Measurements from ENCODE around the gene NDUFB3.
A peak's percentile ranks its signal among the peaks of the same experiment; 100 is the strongest.
"Not testable (repeated sequence)": the region's sequence is repeated elsewhere in the genome, so short reads cannot be mapped to it uniquely, and the experiment has no call there.

The NDUFB3 gene

DNA sequence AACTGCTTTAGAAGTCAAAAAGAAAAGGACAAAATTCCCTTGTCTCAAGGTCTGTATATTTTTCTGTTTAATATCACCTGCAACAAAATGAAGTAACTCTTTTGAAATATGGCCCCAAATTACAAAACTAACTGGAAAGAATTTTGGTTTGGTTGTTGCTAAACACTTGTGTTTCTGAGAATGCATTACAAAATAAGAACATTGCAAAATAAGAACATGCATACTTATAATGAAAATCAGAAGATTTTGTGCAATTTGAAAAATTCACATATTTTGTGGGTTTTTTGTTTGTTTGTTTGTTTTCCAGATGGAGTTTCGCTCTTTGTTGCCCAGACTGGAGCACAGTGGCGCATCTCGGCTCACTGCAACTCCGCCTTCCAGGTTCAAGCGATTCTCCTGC, 21.8 kb downstream of the NDUFB3 start:
- no peak for DNase-seq

DNA sequence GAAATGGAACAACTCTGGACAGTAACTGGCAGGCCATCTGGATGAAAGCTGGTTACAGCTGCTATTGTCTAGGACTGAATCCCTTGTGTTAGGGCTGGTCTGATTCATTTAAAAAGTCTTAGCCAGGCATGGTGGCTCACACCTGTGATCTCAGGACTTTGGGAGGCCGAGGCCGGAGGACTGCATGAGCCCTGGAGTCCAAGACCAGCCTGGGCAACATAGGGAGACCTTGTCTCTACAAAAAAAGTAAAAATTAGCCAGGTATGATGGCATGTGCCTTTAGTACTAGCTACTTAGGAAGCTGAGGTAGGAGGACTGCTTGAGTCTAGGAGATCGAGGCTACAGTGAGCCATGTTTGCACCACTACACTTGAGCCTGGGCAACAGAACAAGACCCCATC, 28.7 kb downstream of the NDUFB3 start:
- DNase-seq, result no peak

DNA sequence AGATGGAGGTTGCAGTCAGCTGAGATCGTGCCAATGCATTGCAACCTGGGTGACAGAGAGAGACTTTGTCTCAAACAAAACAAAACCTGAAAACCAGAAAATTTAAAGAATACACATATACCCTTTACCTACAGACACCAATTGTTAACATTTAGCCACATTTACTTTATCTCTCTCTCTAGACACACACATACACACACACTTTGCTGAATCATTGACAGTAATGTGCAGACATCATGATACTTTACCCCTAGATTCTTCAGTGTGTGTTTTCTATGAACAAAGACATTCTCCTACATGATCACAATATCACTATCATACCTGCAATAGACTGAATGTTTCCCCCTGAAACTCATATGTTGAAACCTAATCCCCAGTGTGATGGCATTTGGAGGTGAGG, 34.0 kb downstream of the NDUFB3 start:
- no peak for DNase-seq

DNA sequence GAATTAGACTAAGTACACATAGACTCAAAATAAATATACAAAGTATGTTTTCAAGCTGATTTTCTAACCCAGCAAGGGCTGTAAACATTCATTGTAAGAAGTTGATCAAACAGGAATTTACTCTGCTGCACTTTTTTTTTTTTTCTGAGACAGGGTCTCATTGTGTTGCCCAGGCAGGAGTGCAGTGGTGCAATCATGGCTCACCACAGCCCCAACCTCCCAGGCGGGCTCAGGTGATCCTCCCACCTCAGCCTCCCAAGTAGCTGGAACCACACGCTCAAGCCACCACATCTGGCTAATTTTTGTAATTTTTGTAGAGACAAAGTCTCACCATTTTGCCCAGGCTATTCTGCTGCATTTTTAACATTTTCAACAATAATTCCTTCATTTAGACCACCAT, 35.8 kb downstream of the NDUFB3 start:
- DNase-seq, result no peak

DNA sequence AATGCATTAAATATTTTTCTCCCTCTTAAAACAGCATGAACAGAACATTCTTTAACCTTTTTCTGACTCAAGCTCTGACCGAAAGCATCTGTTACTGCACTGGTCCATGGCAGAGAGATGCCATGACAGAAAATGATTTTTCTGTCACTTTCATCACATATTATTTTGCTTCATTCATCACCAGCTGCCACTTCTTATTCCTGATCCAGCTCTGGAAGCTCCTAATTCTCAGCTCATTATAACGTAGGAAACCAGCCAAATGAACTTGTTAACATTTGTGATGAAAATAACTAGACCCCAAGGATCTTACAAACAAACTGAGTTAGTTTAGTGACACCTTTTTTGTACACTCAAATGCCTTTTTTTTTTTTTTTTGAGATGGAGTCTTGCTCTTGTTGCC, 36.5 kb downstream of the NDUFB3 start:
- DNase-seq, result no peak

DNA sequence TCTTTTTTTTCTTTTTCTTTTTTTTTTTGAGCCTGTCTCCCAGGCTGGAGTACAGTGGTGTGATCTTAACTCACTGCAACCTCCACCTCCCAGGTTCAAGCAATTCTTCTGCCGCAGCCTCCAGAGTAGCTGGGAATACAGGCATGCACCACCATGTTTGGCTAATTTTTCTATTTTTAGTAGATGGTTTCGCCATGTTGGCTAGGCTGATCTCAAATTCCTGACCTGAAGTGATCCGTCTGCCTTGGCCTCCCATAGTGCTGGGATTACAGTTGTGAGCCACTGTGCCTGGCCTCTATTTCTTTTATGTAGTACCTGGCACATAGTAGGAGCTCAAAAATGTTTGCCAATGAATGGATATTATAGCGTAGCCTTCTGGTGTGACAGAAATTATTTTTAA, 37.4 kb downstream of the NDUFB3 start:
- no peak for DNase-seq

DNA sequence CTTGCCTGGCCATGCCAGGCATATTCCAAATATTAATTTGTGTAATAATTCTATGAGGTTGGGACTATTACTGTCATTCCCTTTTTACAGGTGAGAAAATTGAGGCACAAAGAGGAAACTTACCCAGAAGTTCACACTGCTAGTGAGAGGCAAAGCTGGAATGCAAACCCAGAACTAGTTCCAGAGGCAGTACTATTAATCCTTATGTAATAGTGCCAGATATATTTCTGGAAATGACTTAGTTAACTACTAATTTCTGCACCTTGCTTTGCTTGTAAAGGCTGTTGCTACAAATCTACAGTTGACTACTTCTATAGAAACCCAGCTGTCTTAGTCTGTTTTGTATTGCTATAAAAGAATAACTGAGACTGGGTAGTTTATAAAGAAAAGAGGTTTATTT, 38.8 kb downstream of the NDUFB3 start:
- DNase-seq, result no peak

DNA sequence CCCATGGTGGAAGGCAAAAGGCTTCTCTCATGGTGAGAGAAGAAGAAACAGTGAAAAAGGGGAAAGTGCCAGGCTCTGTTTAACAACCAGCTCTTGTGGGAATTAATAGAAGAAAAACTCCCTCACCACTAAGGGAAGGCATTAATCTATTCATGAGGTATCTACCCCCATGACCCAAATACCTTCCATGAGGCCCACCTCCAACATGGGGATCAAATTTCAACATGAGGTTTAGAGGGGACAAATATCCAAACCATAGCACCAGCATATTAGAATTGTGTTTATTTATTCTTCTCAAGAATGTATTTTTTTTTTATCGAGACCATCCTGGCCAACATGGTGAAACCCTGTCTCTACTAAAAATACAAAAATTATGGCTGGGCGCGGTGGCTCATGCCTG, 39.3 kb downstream of the NDUFB3 start:
- DNase-seq, result no peak

DNA sequence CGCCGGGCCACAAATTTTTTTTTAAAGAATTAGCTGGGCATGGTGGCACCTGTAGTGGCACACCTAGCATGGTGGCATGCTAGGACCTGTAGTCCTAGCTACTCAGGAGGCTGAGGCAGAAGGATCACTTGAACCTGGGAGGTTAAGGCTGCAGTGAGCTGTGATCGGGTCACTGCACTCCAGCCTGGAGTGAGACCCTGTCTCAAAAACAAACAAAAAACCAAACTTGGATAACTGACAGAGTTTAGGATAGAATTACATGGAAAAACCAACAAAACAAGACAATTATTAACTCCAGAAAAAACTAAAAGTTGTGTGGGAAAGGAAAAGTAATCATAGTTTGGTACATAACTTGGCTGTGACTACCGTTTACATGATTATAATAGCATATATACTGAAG, 42.5 kb downstream of the NDUFB3 start:
- DNase-seq, result no peak

DNA sequence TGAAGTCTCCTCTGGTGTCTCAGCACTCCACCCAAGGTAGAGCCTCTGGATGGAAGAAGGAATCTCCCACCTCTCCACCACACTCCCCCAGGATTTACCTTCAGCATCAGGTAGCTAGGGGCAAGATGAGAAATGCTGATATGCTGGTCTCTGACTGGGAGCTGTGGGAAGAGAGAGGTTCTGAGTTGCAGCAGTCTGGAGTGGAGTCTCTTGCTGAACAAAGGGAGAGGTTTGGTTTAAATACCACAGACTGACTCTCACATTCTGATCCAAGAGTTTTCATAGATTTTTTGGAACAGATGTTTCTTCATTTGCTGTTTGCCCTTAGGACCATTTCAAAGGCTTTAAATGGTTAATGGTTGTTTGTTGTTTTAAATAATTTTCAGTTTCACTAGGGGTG, 43.0 kb downstream of the NDUFB3 start:
- DNase-seq, result no peak

DNA sequence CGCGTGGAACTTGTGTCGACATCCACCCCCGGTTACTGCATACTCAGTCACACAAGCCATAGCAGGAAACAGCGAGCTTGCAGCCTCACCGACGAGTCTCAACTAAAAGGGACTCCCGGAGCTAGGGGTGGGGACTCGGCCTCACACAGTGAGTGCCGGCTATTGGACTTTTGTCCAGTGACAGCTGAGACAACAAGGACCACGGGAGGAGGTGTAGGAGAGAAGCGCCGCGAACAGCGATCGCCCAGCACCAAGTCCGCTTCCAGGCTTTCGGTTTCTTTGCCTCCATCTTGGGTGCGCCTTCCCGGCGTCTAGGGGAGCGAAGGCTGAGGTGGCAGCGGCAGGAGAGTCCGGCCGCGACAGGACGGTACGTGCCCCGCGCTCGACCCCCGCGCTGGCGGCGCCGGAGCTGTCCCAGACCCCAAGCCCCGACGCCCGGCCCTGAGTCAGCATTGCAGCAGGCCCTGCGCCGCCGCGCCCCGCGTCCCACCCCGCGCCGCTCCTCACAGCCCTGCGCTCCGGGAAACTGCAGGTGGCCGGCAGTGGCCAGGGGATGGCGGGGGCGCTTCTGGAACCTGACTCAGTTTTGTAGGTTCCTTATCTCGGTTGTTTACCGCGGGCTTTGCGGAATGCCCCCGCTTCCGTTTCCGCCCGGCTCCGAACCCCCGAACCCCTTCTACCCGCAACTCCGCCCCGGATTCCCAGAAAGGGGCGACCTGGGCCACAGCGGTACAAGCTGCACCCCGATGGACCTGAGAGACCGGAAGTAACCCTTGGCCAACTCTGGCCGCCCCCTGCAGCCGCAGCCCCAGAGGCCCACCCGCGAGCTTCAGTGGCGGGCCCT, 44.5 kb downstream of the NDUFB3 start, which contains the start of gene CFLAR:
Gene CFLAR (plus strand): TSS at position 50 of the 844 bp plus-strand sequence. CDS start 13,702 bp downstream, outside the sequence.
- peak; percentile 87 for DNase-seq

DNA sequence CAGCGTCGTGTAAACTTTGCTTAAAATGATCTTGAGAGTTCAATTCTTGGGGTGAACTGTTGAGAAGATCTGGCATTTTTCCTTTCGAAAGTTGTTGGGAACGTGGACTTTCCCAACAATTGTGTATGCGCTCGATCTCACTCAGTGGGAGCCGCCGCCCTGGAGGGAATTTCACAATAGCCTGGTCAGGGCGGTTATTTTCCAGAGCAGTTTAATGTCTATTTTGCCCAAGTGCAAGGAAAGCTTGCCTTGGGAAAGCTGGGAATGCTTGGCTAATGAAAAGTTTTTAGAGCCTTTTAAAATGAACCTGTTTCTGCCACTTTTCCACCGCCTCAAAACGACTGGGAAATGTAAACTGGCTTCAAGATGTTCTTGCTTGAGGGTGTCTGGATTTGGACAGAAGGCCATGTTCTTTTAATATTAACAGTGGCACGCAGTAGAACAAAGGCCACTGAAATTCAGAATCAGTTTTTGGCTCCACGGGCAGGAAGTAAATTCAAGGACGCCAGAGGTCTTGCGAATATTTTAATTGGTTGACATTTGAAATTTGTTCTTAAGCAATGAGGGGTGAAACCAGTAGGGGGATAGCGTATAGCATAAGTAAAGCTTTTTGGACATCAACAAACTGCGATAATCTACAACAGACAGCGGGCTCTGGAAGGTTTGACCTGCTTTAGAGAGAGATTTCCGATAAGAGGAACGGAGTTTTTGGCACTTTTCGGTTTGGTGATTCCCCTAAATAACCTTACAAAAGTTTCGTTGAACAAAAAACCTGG, 45.3 kb downstream of the NDUFB3 start:
- DNase-seq, result peak; percentile 41

DNA sequence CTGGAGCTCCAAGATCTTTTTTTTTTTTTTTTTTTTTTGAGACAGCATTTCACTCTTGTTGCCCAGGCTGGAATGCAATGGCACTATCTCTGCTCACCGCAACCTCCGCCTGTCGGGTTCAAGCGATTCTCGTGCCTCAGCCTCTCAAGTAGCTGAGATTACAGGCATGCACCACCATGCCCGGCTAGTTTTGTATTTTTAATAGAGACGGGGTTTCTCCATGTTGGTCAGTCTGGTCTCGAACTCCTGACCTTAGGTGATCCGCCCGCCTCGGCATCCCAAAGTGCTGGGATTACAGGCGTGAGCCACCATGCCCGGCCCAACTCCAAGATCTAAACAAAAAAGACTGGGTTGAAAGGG, 45.9 kb downstream of the NDUFB3 start:
- not testable (repeated sequence) for DNase-seq

DNA sequence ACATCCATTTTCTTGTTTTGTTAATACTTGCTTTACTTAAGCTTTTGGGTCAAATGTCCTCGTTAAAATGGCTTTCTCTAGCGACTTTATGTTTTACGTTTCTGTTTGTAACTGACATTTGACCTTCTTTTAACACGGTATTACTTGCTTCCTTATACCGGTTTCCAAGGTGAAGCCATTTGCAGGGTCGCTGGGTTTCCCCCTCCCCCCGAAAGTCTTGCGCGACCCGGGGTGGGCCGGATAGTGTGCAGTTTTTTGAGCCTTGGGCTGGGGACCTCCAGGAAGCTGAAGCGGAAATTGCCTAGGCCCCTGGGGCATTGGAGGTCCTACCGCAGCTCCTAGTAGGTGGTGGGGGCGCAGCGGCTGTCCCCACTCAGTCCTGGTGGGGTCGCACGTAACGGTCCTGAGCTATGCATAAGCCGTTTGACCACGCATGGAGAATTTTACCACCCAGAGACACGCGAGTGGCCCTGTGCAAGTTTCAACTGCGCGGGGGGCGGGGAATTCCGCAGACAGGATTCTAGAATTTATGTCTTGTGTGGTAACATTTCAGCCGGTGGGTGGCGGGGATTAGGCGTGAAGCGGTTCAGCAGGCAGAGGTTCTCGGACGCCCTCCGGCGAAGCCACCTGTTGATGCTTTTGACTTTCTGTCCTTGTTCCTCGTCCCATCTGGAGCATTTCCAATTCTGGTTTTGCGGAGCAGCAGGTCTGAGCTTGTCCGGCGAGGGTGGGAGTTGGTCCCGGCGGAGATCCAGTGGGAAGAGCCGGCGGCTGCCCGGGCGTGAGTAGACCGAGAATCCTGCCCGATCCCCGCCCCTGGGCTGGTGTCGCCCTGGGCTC, 46.5 kb downstream of the NDUFB3 start:
- peak; percentile 78 for DNase-seq

DNA sequence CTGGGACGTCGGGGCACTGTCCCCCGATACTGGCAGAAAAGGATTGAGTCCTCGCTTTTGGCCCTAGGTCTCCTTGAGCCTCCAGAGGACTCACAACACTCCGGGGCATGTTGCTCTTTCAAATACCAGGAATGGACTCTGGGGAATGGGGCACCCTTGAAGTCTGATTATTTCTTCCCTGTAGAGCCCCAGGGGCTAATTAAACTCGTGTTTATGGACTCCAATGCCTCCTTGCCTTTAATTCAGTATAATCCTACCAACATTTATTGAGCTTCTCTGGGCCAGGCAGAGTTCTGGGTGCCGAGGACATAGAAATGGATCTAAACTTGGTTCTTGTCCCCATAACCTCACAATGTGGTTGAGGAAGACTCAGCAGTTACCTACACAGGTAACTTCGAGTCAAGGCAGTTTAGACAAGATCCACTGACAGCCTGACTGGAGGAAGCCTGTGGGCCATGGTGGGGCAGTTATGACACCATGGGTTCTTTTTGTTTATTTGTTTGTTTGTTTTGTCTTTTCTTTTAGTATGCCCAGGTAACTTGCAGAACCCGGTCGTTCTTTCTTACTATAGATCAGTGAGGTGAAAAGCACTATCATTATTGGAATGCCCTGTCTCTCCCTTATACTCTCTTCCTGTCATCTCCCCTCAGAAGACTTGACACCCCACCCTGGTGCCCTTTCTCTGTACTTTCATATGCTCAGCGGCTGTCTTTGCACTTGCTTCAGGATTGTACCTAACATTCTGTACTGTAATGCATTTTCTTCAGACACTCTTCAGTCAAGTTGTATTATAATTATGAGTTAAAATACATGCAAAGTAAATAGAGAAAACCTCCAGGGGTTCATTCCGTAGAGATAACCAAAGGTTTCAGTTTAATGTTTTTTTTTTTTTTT, 47.4 kb downstream of the NDUFB3 start:
- peak; percentile 29 for DNase-seq

DNA sequence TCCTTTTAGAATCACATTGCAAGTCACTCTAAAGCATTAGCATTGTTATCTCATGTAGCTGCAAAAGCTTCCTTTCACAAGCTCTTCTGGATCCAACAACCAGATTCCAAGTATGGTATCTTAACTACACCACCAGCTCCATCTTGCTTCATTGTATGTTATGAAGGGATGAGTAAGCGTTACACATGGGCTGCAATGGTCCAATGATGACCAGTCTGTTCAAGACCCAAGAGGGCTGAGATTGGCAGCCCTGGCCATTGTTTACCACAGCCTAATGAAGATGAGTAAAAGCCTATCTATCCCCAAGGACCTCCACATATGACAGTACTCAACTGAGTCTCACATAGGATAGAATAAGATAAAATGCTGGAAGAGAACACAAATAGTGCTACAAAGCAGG, 50.5 kb downstream of the NDUFB3 start:
- no peak for DNase-seq

DNA sequence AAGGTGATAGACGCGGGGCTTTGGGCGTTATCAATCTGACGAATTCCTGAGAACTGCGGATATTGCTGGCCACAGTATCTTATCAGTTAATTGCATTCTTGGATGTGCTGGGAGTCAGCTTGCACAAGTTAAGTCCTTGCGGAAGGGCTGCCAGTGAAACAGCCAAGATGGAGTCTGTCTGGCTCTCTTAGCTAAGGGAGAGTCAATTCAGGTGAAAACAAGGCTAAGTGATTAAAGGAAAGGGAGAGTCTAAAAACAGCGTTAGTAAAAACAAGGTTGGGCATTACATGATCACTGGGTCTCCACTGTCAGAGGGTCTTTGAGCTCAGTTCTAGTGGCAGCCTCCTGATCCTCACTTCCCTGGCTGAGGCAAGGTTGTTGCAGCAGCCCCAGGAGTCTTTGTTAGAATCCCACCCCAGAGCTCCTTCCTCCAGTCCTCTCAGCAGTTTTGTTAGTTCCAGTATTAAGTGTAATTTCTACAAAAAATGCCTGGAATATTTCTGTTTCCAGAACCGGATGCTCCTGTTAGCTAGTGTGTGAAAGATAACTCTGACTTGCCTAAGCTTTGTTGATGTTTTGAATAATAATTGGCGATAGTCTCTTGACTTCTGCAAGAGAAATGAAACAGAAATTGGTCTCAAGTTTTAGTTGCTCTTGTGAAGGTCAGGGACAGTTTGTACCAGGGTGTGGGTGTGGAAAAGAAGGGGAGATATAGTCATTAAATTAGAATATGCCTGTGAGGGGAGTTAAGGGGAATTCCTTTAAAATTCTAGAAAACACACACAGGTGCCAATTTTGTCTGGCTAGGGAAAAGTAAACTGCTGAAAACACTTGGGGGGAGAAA, 54.7 kb downstream of the NDUFB3 start:
- no peak for DNase-seq

DNA sequence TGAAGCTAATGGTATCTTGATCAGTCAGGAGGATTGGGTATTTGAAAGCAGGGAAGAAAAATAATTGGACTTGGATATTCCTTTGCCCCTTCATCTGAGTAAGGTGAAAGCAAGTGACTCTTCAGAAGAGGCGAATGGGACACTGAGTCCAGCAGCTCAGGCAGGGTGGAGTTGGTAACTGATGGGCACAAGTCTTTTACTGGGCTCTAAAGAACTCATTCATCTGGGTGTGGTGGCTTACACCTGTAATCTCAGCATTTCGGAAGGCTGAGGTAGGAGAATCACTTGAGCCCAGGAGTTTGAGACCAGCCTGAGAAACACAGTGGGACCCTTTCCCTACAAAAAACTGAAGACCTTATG, 55.3 kb downstream of the NDUFB3 start:
- DNase-seq, result no peak

DNA sequence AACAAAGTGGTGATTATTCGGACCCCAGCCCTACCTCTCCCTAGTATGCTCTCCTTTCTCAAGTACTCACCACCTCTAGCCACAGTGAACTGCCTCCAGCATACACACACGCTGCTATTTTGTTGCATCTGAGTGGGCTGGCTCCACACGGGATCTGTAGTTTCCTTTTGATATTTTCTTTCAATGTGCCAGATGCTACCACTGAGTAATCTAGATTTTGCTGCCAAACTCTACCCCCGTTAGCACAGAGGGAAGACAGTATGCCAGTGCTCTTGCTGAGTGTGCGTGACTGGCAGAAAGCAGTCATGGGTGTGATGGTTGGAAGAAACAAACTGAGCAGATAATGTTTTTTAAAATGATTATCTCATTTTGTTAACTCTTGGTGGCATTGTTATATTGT, 55.8 kb downstream of the NDUFB3 start:
- no peak for DNase-seq

DNA sequence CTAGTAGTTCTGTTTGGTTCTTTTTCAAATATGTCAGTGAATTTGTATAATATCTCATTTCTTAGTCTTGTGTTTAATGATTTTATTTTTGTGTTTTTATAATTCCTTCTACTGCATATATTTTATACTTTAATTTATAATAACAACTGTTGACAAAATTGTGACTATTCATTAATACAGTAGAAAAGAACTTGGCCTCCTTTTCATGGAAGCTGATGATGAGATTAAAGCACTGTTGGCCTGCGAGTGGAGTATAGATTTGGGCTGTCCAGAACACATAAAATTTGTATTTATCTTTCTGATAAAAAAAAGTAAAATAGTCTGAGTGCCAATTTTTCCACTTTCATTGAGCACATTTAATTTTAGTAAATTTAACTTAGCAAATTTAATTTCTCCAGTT, 56.2 kb downstream of the NDUFB3 start:
- DNase-seq, result no peak

DNA sequence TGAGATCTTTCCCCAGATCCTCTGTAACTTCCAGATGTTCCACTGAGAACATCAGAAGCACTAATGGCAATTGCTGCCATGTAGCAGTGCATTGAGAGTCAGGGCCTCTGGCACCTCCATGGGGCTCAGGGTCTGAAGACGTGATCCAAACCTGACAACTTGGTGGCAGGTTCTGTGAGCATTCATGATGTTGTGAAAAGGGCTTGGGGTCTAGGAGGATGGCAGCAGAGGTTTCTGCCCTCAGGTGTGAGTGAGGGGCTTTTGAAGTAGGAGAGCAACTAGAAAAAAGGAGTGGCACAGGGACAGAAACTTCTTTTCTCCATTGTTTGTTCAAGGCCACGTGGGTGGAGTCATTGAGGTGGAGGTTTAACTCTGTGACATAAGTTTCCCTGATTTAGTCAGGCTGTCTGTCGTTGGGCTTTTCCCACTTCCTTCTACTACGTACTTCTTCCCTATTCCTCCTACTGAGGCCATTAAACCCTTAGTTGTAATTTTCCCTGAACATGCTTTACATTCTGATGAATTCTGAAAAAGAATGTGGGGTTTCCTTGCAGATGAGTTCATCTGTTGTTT, 57.2 kb downstream of the NDUFB3 start:
- no peak for DNase-seq
